ENCODE data around the gene CNTN4.

The CNTN4 gene

GRCh38 chr3:3089017-3089416 lies 990.4 kb downstream of the CNTN4 start:
- TF ChIP-seq CTCF (IDR thresholded peaks at IDR 0.05; ENCODE audit: insufficient read depth, low read depth, low read length, missing control alignments) = peak; percentile 24
- peak; percentile 79 for DNase-seq (ENCODE audit: low read depth)
- no peak overlapping the region for H3K4me3 ChIP-seq (ENCODE audit: low read depth, low read length)

GRCh38 chr3:3097958-3098357 lies 999.3 kb downstream of the CNTN4 start:
- no peak overlapping the region for H3K4me3 ChIP-seq (ENCODE audit: low read depth, low read length)

GRCh38 chr3:3101660-3102458 lies 1003.2 kb downstream of the CNTN4 start:
- TF ChIP-seq CTCF (IDR thresholded peaks at IDR 0.05; ENCODE audit: insufficient read depth, low read depth, low read length, missing control alignments) = no peak
- peak; percentile 38 for DNase-seq (ENCODE audit: low read depth)
- no peak overlapping the region for H3K4me3 ChIP-seq (ENCODE audit: low read depth, low read length)

More at GRCh38 chr3:3097958-3098357, 999.3 kb downstream of the CNTN4 start:
- TF ChIP-seq CTCF (IDR thresholded peaks at IDR 0.05; ENCODE audit: insufficient read depth, low read depth, low read length, missing control alignments) = no peak
- no peak for DNase-seq (ENCODE audit: low read depth)

GRCh38 chr3:3102751-3103150 lies 1004.1 kb downstream of the CNTN4 start:
- DNase-seq (ENCODE audit: low read depth) = no peak

GRCh38 chr3:3105246-3105645 lies 1006.6 kb downstream of the CNTN4 start:
- DNase-seq (ENCODE audit: low read depth) = no peak
- H3K4me3 ChIP-seq (ENCODE audit: low read depth, low read length) = no peak overlapping the region
- TF ChIP-seq CTCF (IDR thresholded peaks at IDR 0.05; ENCODE audit: insufficient read depth, low read depth, low read length, missing control alignments) = no peak

More at GRCh38 chr3:3102751-3103150, 1004.1 kb downstream of the CNTN4 start:
- no peak for TF ChIP-seq CTCF (IDR thresholded peaks at IDR 0.05; ENCODE audit: insufficient read depth, low read depth, low read length, missing control alignments)
- H3K4me3 ChIP-seq (ENCODE audit: low read depth, low read length) = no peak overlapping the region

- H3K4me3 ChIP-seq (ENCODE audit: low read depth, low read length) = no peak overlapping the region
- DNase-seq (ENCODE audit: low read depth) = no peak
- no peak for TF ChIP-seq CTCF (IDR thresholded peaks at IDR 0.05; ENCODE audit: insufficient read depth, low read depth, low read length, missing control alignments)
Measured at GRCh38 chr3:3105815-3106214, 1007.1 kb downstream of the CNTN4 start.

GRCh38 chr3:3107181-3107580 lies 1008.5 kb downstream of the CNTN4 start:
- TF ChIP-seq CTCF (IDR thresholded peaks at IDR 0.05; ENCODE audit: insufficient read depth, low read depth, low read length, missing control alignments) = no peak

More at GRCh38 chr3:3107181-3107580, 1008.5 kb downstream of the CNTN4 start:
- H3K4me3 ChIP-seq (ENCODE audit: low read depth, low read length) = no peak overlapping the region
- no peak for DNase-seq (ENCODE audit: low read depth)
